ENCODE results near the gene KSR1.
"Not testable (repeated sequence)": the region's sequence is repeated elsewhere in the genome, so short reads cannot be mapped to it uniquely, and the experiment has no call there.

KSR1 gene

DNA sequence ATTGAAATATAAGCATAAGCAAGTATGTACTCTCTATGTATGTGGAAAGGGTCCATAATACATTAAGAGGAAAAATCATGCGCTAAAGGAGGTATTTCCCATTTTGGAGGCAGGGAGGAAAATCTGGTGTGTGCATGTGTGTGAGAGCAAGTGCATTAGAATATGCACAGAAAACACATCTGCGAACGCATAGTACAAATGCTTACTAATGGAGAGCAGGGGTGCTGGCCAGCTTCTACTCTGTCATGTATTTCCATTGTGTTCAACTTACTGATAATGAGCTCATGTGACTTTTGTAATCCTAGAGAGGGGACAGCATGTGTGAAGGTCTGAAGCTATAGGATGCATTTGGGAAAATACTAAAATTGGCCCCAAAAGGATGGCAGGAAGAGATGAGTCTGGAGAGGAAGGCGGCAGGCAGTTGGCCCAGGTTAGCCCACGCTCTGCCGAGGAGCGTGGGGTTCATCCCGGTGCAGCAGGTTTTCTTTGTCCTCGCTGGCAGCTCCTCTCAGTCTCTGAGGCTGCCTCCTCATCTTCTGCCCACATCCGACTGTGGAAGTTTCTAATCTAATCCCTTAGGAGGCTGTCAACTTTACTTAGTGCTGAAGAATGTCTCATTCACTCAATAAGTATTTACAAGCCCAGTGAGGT is 17.8 kb upstream of the KSR1 start:
- Mint-ChIP-seq H3K27ac (no peak overlapping the region), H3K36me3 (ENCODE audit: low read depth) (no peaks in the 10 kb centered on the region), H3K4me1 (ENCODE audit: low read depth) (no peaks in the 10 kb centered on the region), H3K27me3 (peaks cover 3% of the 10 kb centered on the region), H3K9me3 (no peaks in the 10 kb centered on the region), H3K4me3 (no peak overlapping the region)

DNA sequence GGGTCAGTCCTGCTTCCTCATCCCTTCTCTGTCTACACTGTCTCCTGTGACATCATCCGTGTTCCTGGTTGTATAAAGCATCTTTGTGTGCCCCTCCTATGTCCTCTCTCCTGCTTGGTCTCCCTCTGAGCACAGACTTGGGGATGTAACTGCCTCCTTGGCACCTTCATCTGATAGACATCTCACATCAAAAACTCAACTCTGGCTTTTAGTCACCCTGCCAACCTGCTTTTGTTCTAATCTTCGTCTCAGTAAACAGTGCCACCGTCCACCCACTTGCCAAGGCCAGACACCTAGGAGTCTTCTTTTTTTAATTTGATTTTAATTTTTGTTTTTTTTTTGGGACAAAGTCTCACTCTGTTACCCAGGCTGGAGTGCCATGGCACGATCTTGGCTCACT is 16.9 kb upstream of the KSR1 start:
- H3K36me3 Mint-ChIP-seq (ENCODE audit: low read depth) = no peaks in the 10 kb centered on the region
- H3K27ac Mint-ChIP-seq = no peak overlapping the region
- H3K4me3 Mint-ChIP-seq = no peak overlapping the region
- H3K4me1 Mint-ChIP-seq (ENCODE audit: low read depth) = no peaks in the 10 kb centered on the region
- H3K9me3 Mint-ChIP-seq = no peaks in the 10 kb centered on the region
- no peaks in the 10 kb centered on the region for H3K27me3 Mint-ChIP-seq

DNA sequence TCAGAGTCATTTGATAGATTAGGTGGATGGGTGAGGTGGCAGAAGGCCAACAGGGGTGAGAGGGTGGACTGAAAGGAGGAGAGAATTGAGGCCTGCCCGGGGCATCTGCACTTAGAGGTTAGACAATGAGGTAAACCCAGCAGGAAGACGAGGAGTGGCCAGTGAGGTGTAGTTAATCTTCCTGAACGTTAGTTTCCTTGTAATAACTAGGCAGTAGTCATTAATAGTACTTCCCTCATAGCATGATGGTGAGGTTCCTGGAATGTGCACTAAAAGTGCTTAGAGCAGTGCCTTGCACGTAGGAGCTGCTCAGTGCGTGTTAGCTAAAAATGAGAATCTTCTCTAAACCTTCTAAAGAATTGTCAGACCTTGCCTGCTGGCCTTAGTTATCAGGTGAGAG is 13.5 kb upstream of the KSR1 start:
- Mint-ChIP-seq H3K9me3 (no peaks in the 10 kb centered on the region), H3K36me3 (ENCODE audit: low read depth) (no peaks in the 10 kb centered on the region), H3K4me1 (ENCODE audit: low read depth) (no peaks in the 10 kb centered on the region), H3K27ac (no peak overlapping the region), H3K4me3 (no peak overlapping the region), H3K27me3 (peaks cover 6% of the 10 kb centered on the region)

DNA sequence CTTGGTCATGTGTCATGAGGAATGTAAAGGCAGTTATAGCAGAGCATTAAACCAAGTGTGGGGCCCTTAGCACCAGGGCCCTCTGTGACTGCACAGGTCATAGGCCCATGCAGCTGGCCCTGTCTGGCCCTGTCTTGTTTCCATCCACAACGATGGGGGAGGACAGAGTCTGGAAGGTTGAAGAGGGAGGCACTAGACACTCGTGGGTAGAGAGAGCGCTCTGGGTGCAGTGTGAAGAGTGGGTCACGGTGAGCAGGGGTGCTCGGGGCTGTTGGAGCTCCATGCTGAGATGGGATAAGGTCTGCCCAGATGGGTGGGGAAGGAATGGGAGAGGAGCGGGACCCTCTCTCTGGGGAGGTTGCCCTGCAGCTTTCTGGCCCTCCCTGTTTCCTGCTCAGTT is 12.8 kb upstream of the KSR1 start:
- Mint-ChIP-seq H3K27me3 (peaks cover 6% of the 10 kb centered on the region), H3K4me1 (ENCODE audit: low read depth) (no peaks in the 10 kb centered on the region), H3K36me3 (ENCODE audit: low read depth) (no peaks in the 10 kb centered on the region), H3K9me3 (no peaks in the 10 kb centered on the region), H3K27ac (no peak overlapping the region), H3K4me3 (no peak overlapping the region)

DNA sequence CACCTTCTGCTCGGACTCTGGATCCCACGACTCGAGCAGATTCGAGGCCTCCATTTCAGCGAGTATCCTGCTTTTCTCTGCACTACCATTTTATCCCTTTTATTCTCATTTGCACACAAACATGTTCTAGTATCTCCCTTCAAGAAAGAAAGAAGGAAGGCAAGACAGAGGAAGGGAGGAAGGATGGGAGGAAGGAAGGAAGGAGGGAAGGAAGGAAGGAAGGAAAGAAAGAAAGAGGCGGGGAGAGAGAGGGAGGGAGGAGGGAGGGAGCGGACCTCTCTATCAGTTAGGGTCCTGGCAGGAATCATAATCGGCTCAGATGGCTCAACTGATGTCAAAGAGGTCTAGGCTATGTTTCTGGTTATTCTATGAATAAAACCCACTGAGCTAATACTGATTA is 10.3 kb upstream of the KSR1 start:
- Mint-ChIP-seq H3K27me3 (peaks cover 6% of the 10 kb centered on the region), H3K9me3 (no peaks in the 10 kb centered on the region), H3K27ac (no peak overlapping the region), H3K36me3 (ENCODE audit: low read depth) (no peaks in the 10 kb centered on the region), H3K4me1 (ENCODE audit: low read depth) (no peaks in the 10 kb centered on the region), H3K4me3 (no peak overlapping the region)

DNA sequence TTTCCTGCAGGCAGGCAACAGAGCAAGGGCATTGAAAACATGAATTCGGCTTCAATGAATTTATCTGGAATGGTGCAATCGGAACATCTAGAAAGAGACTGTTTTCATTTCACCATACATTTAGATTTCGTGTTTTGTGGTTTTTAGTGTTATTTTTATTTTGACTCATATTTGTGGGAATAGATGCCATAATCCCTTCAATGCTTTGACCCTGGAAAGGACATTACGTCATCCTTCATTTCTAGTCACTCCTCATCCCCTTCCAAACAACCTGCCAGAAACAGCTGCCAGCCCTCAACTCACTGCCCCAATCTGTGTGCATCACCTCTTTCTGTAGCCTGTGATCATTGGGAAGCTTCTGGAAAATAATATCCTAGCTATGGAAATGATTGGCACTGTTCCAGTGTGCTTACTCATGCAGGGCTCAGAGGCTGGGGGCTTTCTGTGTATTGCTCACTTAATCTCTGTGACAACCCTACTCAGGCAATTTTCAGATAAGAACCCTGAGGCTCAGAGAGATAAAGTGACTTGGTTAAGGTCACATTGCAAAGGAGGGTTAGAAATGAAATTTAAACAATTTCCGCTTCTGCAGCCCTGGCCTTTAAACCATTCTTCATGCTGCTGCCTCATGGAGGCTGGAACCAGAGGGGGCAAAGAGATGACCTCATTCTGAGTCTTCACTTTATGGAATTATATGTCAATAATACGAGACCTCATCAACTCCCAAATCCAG is 9.5 kb upstream of the KSR1 start:
- no peaks in the 10 kb centered on the region for H3K36me3 Mint-ChIP-seq (ENCODE audit: low read depth)
- no peak overlapping the region for H3K4me3 Mint-ChIP-seq
- H3K27ac Mint-ChIP-seq = no peak overlapping the region
- no peaks in the 10 kb centered on the region for H3K4me1 Mint-ChIP-seq (ENCODE audit: low read depth)
- peaks cover 6% of the 10 kb centered on the region for H3K27me3 Mint-ChIP-seq
- H3K9me3 Mint-ChIP-seq = no peaks in the 10 kb centered on the region

DNA sequence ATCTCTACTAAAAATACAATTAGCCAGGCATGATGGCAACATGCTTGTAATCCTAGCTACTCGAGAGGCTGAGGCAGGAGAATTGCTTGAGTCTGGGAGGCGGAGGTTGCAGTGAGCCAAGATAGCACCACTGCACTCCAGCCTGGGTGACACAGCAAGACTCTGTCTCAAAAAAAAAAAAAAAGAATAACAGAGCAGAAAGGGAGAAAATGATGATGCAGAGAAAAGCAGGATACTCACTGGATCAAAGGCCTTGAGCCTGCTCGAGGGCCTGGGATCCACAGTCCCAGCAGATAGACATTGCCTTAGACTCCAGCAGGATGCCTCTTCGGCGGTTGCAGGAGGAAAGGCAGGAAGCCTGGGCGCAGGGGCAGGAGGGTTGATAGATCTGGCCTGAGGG is 7.7 kb upstream of the KSR1 start:
- H3K4me1 Mint-ChIP-seq (ENCODE audit: low read depth); H3K27ac Mint-ChIP-seq; H3K27me3 Mint-ChIP-seq; H3K9me3 Mint-ChIP-seq; H3K36me3 Mint-ChIP-seq (ENCODE audit: low read depth); H3K4me3 Mint-ChIP-seq: not testable (repeated sequence)

DNA sequence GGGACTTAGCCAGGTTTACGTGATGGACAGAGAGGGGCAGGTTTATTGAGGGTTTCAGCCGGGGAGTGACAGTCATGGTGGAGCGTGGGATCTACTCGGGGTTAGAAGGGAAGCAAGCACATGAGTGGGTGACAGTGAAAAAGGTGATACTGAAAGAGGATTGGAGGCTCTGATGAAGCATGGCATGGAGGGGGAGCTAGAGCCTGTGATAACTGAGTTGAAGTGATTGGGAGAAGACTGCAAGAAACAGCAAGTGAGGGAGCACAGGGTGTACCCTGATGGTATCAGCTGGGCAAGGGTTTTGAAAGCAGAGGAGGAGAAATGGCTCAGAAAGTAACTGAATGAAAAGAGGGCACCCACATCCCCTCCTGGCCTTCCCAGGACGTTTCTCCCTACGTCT is 6.7 kb upstream of the KSR1 start:
- Mint-ChIP-seq H3K4me1 (ENCODE audit: low read depth) (peaks cover 6% of the 10 kb centered on the region), H3K36me3 (ENCODE audit: low read depth) (no peaks in the 10 kb centered on the region), H3K9me3 (no peaks in the 10 kb centered on the region), H3K27me3 (peaks cover 6% of the 10 kb centered on the region), H3K27ac (no peak overlapping the region), H3K4me3 (no peak overlapping the region)

DNA sequence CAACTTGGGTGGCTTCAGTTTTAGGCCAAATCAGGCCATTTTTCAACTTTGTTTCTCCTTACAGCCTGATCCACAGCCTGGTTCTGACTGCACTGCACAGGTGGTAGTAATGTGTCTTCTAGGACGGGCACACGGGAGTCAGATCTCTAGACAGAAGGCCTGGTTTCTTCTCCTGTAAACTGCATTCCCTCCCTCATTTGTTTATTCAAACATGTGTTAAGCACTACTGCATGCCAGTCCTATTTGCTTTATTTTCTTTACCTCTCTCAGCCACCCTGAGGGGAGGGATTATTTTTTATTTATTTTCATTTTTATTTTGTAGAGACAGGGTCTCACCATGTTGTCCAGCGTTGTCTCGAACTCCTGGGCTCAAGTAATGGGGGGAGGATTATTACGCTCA is 6.3 kb upstream of the KSR1 start:
- H3K4me1 Mint-ChIP-seq (ENCODE audit: low read depth) = peaks cover 8% of the 10 kb centered on the region
- peaks cover 7% of the 10 kb centered on the region for H3K27me3 Mint-ChIP-seq
- H3K9me3 Mint-ChIP-seq = no peaks in the 10 kb centered on the region
- no peak overlapping the region for H3K27ac Mint-ChIP-seq
- no peak overlapping the region for H3K4me3 Mint-ChIP-seq
- H3K36me3 Mint-ChIP-seq (ENCODE audit: low read depth) = no peaks in the 10 kb centered on the region

DNA sequence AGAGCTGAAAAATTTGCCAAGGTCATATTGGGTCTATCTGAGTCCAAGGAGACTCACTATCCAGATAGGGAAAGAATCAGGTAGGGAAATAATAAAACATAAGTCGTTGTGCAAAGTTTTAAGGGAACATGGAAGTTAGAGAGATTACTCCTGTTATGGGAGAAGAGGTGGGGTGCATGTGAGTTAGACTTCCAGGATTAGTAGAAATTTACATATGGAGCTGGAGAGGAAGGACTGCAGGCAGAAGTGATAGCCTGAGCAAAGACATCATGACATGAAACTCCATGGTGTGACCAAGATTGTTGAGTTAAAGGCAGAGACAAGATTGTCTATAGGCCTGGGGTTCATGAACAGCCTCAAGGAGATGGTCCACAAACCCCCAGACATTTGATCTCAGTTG is 5.8 kb upstream of the KSR1 start:
- Mint-ChIP-seq H3K36me3 (ENCODE audit: low read depth) (no peaks in the 10 kb centered on the region), H3K4me1 (ENCODE audit: low read depth) (peaks cover 13% of the 10 kb centered on the region), H3K4me3 (no peak overlapping the region), H3K9me3 (no peaks in the 10 kb centered on the region), H3K27ac (no peak overlapping the region), H3K27me3 (peaks cover 12% of the 10 kb centered on the region)

DNA sequence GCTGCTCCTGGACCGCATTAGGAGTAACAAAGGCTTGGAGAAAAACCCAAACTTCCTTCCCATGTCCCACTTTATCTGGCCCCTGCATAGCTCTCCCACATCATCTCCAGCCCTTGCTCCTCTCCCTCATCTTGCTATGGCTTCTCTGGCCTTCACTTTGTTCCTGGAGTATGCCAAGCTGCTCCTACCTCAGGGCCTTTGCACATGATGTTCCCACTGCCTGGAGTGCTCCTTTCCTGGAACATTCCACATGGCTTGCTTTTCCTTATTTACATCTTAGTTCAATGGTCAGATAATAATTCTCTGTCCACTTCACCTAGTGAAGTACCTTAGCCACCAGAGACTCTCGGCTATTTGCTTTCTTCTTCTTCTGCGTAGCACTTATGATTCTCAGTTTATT is 4.3 kb upstream of the KSR1 start:
- Mint-ChIP-seq H3K27me3 (peaks cover 9% of the 10 kb centered on the region), H3K4me1 (ENCODE audit: low read depth) (peaks cover 17% of the 10 kb centered on the region)

DNA sequence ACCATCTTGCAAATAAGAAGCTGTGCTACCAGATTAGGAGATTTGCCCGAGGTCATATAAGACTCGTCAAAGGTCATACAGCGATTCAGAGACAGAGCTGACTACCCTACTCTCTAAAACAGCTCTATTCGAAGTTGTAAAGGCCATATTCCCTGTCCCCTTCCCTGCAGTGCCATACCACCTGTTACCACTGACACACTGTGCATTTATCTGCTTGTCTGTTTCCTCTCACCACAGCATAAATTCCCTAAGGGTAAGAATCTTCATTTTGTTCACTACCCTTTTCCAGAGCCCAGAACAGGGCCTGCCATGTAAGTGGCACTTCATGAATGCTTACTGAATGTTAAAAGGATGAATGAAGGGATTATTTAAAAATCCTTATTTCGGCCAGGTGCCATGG is 3.4 kb upstream of the KSR1 start:
- H3K36me3 Mint-ChIP-seq (ENCODE audit: low read depth) = no peaks in the 10 kb centered on the region
- H3K4me3 Mint-ChIP-seq = no peak overlapping the region
- H3K27me3 Mint-ChIP-seq = peaks cover 9% of the 10 kb centered on the region
- no peaks in the 10 kb centered on the region for H3K9me3 Mint-ChIP-seq
- peaks cover 19% of the 10 kb centered on the region for H3K4me1 Mint-ChIP-seq (ENCODE audit: low read depth)
- H3K27ac Mint-ChIP-seq = no peak overlapping the region

More for the DNA sequence above, 4.3 kb upstream of the KSR1 start:
- Mint-ChIP-seq H3K36me3 (ENCODE audit: low read depth) (no peaks in the 10 kb centered on the region), H3K9me3 (no peaks in the 10 kb centered on the region), H3K27ac (no peak overlapping the region), H3K4me3 (no peak overlapping the region)

DNA sequence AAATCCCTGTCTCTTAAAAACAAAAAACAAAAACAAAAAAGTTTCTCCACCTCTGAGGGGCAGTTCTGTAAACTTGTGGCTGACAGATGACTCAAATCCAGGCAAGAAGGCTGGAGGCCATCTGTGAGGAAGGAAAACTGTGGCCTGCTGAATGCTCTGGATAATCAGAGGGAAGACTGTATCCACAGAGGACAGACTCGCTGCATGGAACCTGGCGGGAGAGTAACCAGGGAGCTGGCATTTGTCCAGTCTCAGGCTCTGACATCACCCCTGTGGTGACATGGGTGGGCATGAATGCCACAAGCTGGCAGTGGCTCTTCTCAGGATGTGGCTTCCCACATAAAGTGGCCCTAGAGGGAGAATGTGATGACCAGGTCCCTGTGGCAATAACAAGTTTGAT is 2.8 kb upstream of the KSR1 start:
- no peaks in the 10 kb centered on the region for H3K9me3 Mint-ChIP-seq
- H3K27me3 Mint-ChIP-seq = peaks cover 9% of the 10 kb centered on the region
- H3K36me3 Mint-ChIP-seq (ENCODE audit: low read depth) = peaks cover 3% of the 10 kb centered on the region
- H3K4me3 Mint-ChIP-seq = no peak overlapping the region
- peaks cover 25% of the 10 kb centered on the region for H3K4me1 Mint-ChIP-seq (ENCODE audit: low read depth)
- no peak overlapping the region for H3K27ac Mint-ChIP-seq

DNA sequence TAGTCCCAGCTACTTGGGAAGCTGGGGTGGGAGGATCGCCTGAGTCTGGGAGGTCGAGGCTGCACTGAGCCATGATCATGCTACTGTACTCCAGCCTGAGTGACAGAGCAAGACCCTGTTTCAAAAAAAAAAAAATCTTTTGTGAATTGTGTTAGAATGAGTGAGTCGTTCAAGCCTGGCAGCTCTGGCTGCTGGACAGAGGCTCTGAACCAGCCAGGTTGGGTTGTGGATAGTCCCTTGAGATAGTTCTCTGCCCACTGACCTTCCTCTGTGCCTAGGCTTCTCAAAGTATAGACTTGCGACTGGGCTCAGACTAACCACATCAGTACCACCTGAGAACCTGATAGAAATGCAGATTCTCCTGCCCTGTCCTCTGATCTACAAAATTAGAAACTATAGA is 2.2 kb upstream of the KSR1 start:
- no peak overlapping the region for H3K27ac Mint-ChIP-seq
- H3K4me1 Mint-ChIP-seq (ENCODE audit: low read depth) = peaks cover 31% of the 10 kb centered on the region
- H3K36me3 Mint-ChIP-seq (ENCODE audit: low read depth) = peaks cover 8% of the 10 kb centered on the region
- peaks cover 9% of the 10 kb centered on the region for H3K27me3 Mint-ChIP-seq
- no peak overlapping the region for H3K4me3 Mint-ChIP-seq
- H3K9me3 Mint-ChIP-seq = no peaks in the 10 kb centered on the region

DNA sequence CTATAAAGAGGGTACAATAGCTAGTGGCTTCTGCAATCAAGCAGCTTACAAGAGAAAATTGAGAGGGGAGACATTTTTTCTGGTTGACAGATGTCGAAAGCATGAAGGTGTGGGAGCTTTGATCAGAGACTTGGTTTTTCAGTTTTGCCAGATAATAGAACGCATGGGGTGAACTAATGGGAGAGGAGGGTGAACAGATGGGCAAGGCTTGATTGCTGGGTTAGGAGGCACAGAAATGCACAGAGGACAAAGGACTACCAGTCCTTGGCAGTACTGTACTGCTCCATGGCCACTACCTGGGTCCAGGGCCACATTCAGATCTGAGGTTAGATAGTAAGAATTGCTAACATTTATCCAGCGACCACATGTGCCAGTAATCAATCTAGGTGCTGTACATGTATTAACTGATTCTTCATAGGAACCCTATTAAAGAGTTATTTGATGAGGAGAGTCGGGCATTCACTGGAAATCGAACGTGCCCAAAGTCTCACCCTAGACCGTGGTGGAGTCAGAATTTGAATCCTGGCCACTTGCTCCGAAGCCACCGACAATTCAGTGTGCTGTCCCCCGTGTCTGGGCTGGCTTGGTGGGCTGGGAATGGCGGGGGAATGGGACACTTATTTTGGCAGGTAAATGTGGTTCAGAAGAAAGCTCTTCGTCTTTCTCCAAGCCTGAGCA is 873 bp upstream of the KSR1 start:
- H3K36me3 Mint-ChIP-seq (ENCODE audit: low read depth) = peaks cover 13% of the 10 kb centered on the region
- H3K4me1 Mint-ChIP-seq (ENCODE audit: low read depth) = peaks cover 44% of the 10 kb centered on the region
- H3K9me3 Mint-ChIP-seq = no peaks in the 10 kb centered on the region
- H3K27ac Mint-ChIP-seq = peak overlapping the region; percentile 40
- peaks cover 9% of the 10 kb centered on the region for H3K27me3 Mint-ChIP-seq
- peak overlapping the region; percentile 76 for H3K4me3 Mint-ChIP-seq

All from stimulated activated naive CD8-positive, alpha-beta T cell treated with anti-CD3 and anti-CD28 coated beads, Interleukin-15, Interleukin-2, amounts not matched to agents 100 ng/mL and 50 ng/mL, for 24 hours (primary cell).